DMS53 treated with DMSO at 0.1 percent for 48 hours (cell line): Measurements from ENCODE around the gene KIF26B.
A peak's percentile ranks its signal among the peaks of the same experiment; 100 is the strongest.

Source experiments
- DNase-seq: peaks from one replicate; lab custom pipeline; 2025; ENCODE audit not compliant: unreplicated experiment; lab: John Stamatoyannopoulos, UW

KIF26B gene

DNA sequence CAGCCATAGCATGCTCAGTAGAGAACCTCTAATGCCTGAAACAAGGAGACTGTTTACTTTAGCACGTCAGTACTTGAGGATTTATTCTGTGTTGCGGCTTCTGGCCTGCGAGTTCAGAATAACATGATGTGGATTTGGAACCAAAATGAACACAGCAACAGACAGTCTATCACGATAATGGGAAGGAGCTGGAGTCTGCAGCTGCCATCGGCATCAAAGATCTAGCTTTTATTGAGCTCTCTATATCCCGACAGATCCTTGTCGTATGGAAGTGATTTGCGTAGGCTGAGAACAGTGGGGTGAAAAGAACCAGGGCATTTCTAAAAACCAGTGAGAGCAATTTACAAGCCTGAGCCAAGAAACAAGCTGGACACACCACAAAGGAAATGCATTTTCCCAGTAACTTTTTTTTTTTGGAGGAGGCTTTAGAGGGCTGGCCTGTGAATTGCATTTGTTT is 294.2 kb downstream of the KIF26B start:
- DNase-seq, result peak; percentile 64

DNA sequence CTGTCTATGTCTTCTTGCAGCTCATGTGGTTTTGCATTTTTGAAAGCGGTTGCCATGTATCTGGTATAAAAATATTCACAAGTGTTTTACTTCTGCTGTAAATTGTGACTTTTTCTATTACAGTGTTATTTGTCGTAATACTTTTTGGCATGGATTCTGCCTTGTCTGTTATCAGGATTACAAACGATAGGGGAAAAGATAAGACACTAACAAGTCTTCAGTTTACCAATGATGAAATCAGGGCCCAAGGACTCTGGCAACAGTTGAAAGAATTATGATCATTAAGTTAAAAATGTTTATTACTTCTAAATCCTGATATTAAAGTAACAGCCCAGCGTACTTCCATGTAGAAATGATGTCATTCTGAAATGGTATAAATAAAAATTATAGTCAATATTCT is 298.8 kb downstream of the KIF26B start:
- no peak for DNase-seq

DNA sequence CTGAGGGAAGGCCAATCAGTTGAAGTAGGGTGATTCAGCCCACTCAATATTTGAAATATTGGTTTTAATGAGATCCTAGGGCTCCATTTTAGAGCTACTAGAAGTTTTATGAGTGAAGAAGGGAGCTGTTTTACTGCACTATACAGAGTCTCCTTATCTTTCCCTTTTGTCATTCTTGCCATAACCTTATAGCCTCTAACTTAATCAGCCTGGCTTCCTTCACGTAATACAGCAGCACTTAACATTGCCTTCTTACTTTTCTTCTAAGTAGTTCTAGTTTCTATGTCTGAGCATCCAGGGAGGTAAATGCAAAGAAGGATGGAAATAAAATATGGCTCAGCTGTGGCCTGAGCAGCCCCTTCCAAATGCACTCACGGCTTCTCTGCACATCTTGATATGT is 299.3 kb downstream of the KIF26B start:
- no peak for DNase-seq

DNA sequence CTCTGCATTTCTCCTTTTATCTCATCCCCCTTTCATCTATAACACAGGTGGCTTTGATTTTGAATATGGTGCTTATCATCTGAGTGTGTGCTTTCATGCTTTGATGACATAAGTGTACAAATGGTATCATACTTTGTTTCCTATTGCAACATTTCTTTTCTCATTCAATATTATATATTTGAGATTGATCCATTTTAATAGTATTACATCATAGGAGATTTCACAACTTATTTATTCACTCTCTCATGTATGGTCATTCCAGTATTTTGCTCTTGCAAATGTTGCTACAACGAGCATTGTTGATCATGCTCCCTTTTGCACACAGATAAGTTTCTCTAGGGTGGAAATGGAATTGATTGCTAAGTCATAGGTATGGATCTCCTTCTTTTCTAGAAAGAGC is 302.8 kb downstream of the KIF26B start:
- DNase-seq, result no peak

DNA sequence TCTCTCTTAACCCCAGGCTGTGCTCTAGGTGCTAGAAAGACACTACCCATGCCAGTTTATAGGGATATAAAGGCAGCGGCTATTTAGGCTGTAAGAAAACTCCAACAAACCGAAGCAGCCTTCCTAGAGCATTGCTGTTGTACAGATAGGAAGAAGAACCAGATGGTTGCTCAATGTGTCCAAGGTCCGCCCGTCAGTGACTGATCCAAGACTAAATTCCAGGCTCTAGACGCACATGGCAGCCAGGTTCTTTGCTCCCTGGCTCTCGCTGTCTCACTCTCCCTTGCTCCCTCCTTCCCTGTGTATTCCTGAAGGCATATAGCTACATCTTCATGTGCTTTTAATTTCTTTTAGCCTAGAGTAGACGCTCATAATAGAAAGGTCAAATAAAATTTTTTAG is 303.4 kb downstream of the KIF26B start:
- no peak for DNase-seq

DNA sequence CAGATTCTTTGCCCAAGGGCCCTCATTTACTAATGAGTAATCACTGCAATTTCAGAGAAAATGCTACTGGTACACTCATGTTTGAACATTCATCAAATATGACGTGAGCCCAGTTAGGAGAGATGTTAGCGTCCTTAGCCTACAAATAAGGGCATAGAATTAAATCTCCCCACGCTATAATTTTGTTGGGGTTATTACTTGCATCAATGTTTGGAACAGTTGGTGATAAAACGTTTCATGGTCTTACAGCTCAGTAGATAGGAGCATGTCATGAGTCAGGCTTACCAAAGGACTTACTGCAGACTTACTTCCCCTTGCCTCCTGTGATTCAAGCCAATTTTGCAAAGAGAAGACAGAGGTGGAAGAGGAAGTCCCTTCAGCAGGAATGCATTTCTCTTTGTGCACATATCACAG is 304.0 kb downstream of the KIF26B start:
- no peak for DNase-seq

DNA sequence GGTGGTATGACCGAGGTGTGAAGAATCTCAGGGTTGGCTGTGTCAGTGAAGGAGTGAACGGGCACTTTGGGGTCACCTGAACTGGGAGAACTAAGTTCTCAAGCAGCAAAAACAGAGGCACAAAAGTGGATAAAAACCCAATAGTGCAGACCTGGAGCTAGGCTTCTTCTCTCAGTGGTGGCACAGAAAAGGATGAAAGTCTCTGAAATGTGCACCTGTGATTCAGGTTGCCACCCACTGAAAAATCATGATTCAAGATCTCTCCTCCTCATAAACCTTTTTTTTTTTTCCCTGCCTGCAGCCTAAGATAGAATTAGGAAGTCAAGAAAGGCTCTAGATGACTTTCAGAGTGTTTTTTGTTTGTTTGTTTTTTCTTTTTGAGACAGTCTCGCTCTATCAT is 304.8 kb downstream of the KIF26B start:
- DNase-seq, result no peak

DNA sequence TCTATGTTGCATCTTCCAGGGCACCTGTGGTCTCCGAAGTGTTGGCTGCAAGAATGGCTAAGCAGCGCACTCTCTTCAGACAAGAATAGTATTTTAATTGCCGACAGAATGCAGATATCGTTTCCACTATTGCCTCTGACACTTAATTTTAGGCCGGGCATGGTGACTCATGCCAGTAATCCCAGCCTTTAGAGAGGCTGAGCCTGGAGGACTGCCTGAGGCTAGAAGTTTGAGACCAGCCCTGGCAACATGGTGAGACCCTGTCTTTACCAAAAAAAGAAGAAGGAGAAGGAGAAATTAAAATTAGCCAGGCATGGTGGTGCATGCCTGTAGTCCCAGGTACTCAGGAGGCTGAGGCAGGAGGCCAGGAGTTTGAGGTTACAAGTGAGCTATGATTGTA is 306.9 kb downstream of the KIF26B start:
- no peak for DNase-seq

DNA sequence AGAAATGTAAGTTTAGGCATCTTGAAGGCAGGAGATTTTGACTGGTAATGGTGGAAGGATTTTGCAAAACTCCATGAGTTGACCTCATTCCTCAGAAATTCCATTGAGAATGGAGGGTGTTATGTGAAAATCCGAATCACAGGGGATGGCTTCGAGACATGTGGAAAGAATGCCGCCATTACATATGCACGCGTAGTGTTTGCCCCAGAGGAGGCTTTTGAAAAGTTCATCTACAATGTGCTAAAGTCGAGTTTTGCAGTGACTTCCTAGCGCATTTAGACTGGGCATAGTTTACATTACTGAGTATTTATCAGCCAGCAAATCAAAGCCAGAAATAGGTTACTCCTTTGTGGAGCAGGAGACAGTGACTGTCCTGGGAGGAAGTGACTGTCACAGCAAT is 307.4 kb downstream of the KIF26B start:
- DNase-seq, result no peak

DNA sequence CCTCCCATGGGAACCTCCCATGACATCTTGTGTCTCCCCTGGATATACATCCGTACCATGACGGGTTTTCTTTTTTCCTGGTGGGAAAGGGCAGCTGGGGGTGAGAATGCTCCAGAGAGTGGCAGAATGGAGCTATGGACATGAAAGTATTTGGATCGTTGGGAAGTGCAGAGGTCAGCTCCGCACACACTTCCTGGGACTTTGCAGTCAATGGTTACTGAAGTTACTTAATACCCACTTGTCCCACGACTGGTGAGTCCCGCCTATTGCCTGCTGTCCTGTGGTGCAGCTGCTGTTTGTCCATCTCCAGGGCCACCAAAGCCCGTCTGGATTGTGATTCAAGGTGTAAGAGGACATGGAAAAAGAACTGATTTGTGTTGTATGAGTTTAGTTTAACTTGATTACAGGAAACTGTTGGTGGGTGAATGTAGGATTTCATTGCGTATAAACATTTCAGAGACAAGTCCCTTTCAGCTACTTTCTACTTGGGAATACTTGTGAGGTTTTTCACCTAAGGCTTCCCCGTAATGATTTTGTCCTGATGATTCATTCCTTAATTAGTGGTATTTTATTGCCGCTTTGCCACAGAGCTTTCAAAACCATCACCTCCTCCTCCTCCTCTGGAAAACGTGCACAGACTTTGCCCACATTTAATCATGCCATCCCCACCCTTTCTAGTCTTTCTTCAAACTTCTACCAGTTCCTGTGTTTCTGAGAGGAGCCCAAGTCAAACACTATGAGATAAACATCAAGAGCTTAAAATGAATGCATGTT is 308.8 kb downstream of the KIF26B start:
- no peak for DNase-seq

DNA sequence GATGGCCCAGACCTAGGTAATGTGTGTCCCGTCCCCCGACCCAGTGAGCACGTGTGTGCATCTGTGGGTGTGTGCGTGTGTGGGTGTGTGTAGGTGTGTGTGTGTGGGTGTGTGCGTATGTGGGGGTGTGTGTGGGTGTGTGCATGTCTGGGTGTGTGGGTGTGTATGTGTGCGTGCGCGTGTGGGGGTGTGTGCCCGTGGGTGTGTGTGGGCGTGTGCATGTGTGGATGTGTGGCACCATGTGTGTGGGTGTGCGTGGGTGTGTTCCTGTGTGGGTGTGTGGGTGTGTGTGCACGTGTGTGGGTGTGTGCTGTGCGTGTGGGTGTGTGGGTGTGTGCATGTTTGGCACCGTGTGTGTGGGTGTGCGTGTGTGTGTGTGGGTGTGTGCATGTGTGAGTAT is 309.5 kb downstream of the KIF26B start:
- no peak for DNase-seq

DNA sequence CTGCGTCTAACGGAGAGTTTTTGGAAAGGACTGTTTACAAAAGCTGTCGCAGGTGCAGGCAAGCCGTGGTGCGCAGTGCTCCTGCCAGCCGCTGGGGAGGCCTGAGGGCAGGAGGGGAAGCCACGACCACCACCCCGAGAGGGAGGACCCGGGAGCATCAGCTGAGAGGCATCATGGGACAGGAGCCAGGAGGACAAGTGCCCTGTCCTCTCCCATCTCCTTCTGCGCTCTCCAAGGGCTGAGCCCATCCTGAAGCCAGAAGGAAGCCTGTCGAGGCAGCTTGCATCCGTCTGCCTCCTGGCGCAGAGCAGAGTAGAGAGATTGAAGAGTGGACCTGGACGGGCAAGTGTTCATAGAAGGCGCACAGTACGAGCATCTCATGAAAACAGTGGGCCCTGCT is 310.9 kb downstream of the KIF26B start:
- DNase-seq, result no peak

DNA sequence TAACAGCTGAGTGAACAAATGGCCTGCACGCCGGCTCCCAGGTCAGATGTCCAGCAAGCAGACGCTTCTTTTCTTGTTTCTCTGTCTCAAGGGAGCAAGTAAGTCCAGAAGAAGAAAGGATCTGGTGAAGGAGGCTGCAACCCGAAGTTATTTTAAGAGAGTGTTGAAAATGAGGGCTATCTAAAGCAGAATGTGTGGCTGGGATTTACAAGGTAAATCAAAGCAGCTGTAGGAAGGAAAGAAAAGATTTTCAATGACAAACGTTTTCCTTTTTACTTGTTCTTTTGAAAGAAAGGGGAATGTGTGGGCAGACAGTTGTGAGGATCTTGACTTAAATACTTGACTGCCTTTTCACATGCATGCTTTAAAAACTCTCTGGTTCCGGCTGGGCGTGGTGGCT is 311.5 kb downstream of the KIF26B start:
- DNase-seq, result no peak

DNA sequence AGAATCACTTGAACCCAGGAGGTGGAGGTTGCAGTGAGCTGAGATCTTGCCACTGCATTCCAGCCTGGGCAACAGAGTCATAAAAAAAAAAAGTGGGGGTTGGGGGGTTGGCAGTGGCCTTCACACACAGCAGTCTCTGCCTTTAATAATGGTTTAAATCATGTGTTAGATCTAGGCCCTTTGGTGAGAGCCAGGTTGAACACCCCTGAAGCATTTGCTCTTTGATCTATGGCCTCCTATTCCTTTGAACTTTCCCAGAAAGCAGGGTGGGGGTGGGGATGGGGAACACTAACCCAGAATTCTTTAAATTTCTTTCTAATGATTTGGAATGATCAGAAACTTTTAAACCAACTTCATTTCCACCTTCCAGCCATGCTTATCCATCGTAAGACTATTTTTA is 313.0 kb downstream of the KIF26B start:
- no peak for DNase-seq

DNA sequence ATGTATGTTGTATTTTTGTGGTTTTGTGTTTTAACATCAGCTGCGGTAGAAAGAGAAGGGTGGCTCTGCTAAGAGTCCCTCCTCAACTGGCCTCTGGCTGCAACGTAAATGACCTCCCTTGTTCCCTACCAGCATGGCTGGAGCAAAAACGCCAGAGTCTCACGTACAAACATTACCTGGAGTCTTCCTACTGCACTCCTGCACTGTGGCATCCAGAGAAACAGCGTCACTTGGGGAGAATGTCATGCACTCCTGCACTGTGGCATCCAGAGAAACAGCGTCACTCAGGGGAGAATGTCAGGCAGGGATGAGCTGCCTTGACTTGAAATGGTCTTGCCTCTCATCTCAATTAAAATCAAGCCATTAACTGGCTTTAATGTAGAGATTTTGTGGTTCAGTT is 314.2 kb downstream of the KIF26B start:
- DNase-seq, result no peak

DNA sequence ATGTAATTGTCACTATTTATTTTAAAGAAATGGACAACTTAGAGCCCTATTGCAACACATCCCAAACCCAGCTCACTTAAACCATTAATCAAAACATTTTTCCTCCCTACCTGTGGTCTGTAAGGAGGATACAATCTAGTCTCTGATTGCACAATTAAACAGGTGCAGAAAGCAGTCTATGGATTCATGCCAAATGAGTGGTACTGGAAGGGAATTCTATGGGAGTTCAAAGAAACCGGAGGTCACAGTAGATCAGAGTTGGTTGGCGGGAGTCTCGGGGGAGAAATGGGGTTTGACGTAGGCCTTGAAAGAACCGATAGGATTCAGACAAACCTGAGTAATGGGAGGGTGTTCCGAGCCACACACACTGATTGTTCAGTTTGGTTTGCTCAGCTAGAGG is 314.9 kb downstream of the KIF26B start:
- no peak for DNase-seq

DNA sequence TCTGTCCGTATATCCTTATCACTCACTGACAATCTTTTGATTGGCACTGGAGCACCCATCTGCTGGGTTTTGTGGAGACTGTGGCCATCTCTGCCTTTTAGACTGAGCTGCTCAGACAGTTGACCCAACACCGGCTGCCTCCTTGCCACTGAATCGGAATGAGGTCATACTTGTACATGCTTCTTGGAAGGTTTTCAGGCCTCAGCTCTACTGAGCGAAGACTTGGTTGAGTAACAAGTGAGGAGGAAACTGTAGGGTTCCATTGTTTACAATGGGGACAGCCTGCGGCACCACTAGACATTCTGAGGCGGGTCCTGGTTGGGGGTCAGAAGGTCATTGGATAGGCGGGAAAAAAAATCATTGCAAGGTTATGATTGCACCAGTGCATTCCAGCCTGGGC is 320.3 kb downstream of the KIF26B start:
- DNase-seq, result no peak

DNA sequence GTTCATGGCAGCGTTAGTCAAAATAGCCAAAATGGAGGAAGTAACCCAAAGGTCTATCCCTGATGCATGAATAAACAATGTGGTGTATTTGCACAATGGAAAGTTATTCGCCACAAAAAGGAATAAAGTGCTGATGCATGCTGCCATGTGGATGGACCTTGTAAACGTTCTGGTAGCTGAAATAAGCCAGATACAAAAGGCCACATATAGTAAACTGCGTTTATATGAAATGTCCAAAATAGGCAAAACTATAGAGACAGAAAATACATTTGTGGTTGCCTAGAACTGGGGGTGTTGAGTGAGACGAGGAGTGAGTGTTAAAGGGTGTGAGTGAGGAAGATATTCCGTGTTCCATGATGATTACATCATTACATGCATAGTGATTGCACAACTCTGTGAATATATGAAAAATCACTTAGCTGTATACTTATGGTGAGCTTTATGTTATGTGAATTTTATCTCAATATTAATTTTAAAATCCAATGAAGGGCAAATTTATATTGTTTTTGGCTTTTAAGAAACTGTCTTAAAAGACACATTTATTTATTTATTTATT is 321.3 kb downstream of the KIF26B start:
- no peak for DNase-seq

DNA sequence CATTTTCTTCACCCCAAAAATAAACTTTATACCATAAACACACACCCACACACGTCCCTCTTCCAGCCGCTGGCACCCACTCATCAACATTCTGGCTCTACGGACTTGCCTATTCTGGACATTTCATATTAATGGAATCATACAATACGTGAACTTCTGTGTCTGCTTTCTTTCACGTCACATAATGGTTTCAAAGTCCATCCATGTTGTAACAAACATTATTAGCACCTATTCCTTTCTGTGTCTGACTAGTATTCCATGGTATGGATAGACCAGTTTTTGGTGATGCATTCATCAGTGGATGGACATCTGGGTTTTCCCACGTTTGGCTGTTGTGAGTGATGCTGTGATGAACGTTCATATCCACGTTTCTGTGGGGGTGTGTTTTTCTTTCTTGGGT is 323.2 kb downstream of the KIF26B start:
- no peak for DNase-seq

DNA sequence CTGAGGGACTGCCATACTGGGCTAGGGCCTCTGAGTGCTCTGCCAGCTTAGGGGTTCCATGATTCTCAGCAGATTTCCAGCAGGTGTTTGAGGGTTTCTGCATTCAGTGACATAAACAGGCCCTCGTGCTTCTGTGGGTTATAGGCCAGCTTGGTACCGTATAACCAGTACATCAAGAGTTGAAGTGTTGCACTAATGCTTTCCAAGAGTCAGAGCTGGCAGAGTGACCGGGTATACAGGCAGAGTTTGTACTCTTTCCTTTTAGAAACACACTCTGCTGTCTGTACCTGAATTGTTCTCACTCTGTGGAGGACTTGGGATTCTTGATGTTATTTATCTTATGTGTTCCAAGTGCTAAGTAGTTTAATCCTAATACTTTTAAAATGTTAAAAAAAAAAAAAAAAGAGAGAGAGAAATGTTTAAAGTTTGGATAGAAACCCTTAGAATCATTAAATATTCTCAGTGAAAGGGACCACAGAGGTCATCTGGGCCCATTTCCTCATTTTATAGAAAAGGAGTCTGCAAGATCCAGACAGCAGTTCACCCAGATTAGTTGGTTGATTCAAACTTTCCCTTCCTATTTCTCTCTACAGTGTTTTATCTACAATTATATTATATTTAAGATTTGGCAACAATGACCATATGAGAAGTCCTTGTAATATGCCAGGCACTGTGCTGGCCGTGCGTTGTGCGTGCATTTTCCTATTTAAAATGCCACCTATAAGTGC is 325.8 kb downstream of the KIF26B start:
- no peak for DNase-seq

DNA sequence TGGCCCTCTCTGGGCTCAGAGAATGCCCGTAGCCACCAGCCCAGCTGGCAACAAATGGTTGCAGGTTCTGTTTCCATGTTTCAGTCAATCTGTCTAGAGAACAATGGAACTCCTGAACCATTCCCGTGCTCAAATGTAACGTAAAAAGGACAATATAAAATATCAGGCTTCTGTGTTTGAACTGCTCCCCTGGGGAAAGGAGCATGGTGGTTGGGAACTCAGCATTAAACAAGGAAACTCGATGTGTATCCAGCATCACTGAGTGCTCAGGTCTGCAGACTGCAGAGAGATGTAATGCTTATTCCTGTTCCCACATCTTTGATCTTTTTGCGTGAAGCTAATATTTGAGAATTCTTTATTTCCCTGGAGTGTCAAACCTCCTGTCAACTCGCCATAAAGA is 326.5 kb downstream of the KIF26B start:
- DNase-seq, result no peak

DNA sequence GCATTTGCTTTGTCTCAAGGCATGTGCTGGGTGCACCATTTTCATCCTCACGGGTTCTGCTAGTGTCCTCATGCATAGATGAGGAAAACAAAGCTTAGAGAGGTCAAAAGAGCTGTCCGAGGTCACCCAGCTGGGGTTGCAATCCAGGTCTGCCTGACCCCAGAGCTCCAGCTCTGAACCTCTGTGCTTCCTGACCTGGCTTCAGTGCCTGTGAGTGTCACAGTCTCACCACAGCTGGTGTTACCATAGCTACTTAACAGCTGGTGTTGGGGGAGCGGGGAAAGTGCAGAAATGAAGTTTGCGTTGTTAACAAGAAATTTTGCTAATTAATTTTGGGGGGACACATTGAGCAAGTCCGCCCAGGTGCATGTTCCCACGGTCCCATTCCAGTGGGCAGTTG is 328.5 kb downstream of the KIF26B start:
- DNase-seq, result no peak
